KMS-11 (cell line): Measurements from ENCODE around the gene LARGE1.

Experiments
- H2AFZ ChIP-seq: fragments of 200-600 bp; sonication (generic); 2 replicates; pipeline ENCODE4 v1.6.1; 2016; ENCODE audit warnings: antibody characterized with exemption, mixed run types, low read depth
- H3K27ac ChIP-seq: fragments of 200-600 bp; sonication (generic); 2 replicates; pipeline ENCODE4 v1.6.1; 2016; ENCODE audit warnings: mild to moderate bottlenecking, mixed run types
- H3K27me3 ChIP-seq: fragments of 200-600 bp; sonication (generic); 2 replicates; pipeline ENCODE4 v1.6.1; 2017; ENCODE audit warnings: mild to moderate bottlenecking, low read depth, mixed run types, moderate library complexity; ENCODE audit not compliant: insufficient read depth
- H3K36me3 ChIP-seq: fragments of 200-600 bp; sonication (generic); 2 replicates; pipeline ENCODE4 v1.6.1; 2017; ENCODE audit warnings: mild to moderate bottlenecking, mixed run types; ENCODE audit not compliant: insufficient read depth
- H3K4me1 ChIP-seq: fragments of 200-600 bp; sonication (generic); 2 replicates; pipeline ENCODE4 v1.6.1; 2016; ENCODE audit warnings: mild to moderate bottlenecking, low read depth, mixed run types; ENCODE audit not compliant: poor library complexity, severe bottlenecking
- H3K4me2 ChIP-seq: fragments of 200-600 bp; sonication (generic); 2 replicates; pipeline ENCODE4 v1.7.0; 2016; ENCODE audit warnings: mild to moderate bottlenecking, mixed run types
- H3K4me3 ChIP-seq: fragments of 200-600 bp; sonication (generic); IDR thresholded peaks from 2 replicates; pipeline ENCODE4 v1.6.1; 2017; ENCODE audit warnings: low read depth, low read length, mixed read lengths; ENCODE audit not compliant: insufficient read depth
- H3K79me2 ChIP-seq: fragments of 200-600 bp; sonication (generic); 2 replicates; pipeline ENCODE4 v1.6.1; 2016; ENCODE audit warnings: low read depth, mixed run types; ENCODE audit not compliant: insufficient read depth
- H3K9ac ChIP-seq: fragments of 200-600 bp; sonication (generic); 2 replicates; pipeline ENCODE4 v1.6.1; 2016; ENCODE audit warnings: mild to moderate bottlenecking, mixed run types
- H4K20me1 ChIP-seq: fragments of 200-600 bp; sonication (generic); 2 replicates; pipeline ENCODE4 v1.6.1; 2016; ENCODE audit warnings: mild to moderate bottlenecking, mixed run types; ENCODE audit not compliant: insufficient read depth
- CTCF ChIP-seq: fragments of 200-600 bp; sonication (generic); conservative IDR thresholded peaks from 2 replicates; pipeline ENCODE4 v1.6.1; 2017; ENCODE audit warnings: low read depth, mild to moderate bottlenecking, antibody characterized with exemption, low read length, moderate library complexity, mixed read lengths

LARGE1 gene

GRCh38 chr22:33741025-33741424, 179.3 kb downstream of the LARGE1 start:
- no peaks in the 10 kb centered on the region for H3K79me2 ChIP-seq
- H3K4me2 ChIP-seq: no peak overlapping the region
- TF ChIP-seq CTCF: no peak
- no peaks in the 10 kb centered on the region for H3K36me3 ChIP-seq
- no peaks in the 10 kb centered on the region for H3K4me1 ChIP-seq
- no peak overlapping the region for H3K27ac ChIP-seq
- H3K27me3 ChIP-seq: no peaks in the 10 kb centered on the region
- no peak overlapping the region for H3K4me3 ChIP-seq
- H4K20me1 ChIP-seq: no peaks in the 10 kb centered on the region
- no peak overlapping the region for H3K9ac ChIP-seq
- no peak overlapping the region for H2AFZ ChIP-seq

- H3K4me1 ChIP-seq: no peaks in the 10 kb centered on the region
- no peaks in the 10 kb centered on the region for H3K27me3 ChIP-seq
- no peaks in the 10 kb centered on the region for H4K20me1 ChIP-seq
- no peaks in the 10 kb centered on the region for H3K79me2 ChIP-seq
- TF ChIP-seq CTCF: no peak
- no peak overlapping the region for H3K4me3 ChIP-seq
- no peak overlapping the region for H3K27ac ChIP-seq
- H3K4me2 ChIP-seq: no peak overlapping the region
- no peaks in the 10 kb centered on the region for H3K36me3 ChIP-seq
- H2AFZ ChIP-seq: no peak overlapping the region
- H3K9ac ChIP-seq: no peak overlapping the region
Observed at GRCh38 chr22:33739516-33739915, 180.8 kb downstream of the LARGE1 start.

GRCh38 chr22:33737662-33738061, 182.6 kb downstream of the LARGE1 start:
- no peaks in the 10 kb centered on the region for H3K4me1 ChIP-seq
- H3K9ac ChIP-seq: no peak overlapping the region
- H4K20me1 ChIP-seq: no peaks in the 10 kb centered on the region
- no peak overlapping the region for H3K4me2 ChIP-seq
- H3K27ac ChIP-seq: no peak overlapping the region
- H3K36me3 ChIP-seq: no peaks in the 10 kb centered on the region
- no peak overlapping the region for H3K4me3 ChIP-seq
- no peak overlapping the region for H2AFZ ChIP-seq
- no peaks in the 10 kb centered on the region for H3K79me2 ChIP-seq
- no peak for TF ChIP-seq CTCF
- no peaks in the 10 kb centered on the region for H3K27me3 ChIP-seq

GRCh38 chr22:33735978-33736377, 184.3 kb downstream of the LARGE1 start:
- Histone ChIP-seq H3K4me1 (no peaks in the 10 kb centered on the region), H3K9ac (no peak overlapping the region), H3K27ac (no peak overlapping the region), H2AFZ (no peak overlapping the region), H3K79me2 (no peaks in the 10 kb centered on the region), H3K4me2 (no peak overlapping the region), H4K20me1 (no peaks in the 10 kb centered on the region), H3K27me3 (no peaks in the 10 kb centered on the region), H3K36me3 (no peaks in the 10 kb centered on the region), H3K4me3 (no peak overlapping the region)
- TF ChIP-seq CTCF: no peak

- no peaks in the 10 kb centered on the region for H3K4me1 ChIP-seq
- no peaks in the 10 kb centered on the region for H3K79me2 ChIP-seq
- no peaks in the 10 kb centered on the region for H4K20me1 ChIP-seq
- no peak overlapping the region for H3K4me2 ChIP-seq
- H3K9ac ChIP-seq: no peak overlapping the region
- H3K4me3 ChIP-seq: no peak overlapping the region
- H3K36me3 ChIP-seq: no peaks in the 10 kb centered on the region
- no peak overlapping the region for H2AFZ ChIP-seq
- TF ChIP-seq CTCF: no peak
- H3K27ac ChIP-seq: no peak overlapping the region
- H3K27me3 ChIP-seq: no peaks in the 10 kb centered on the region
Observed at GRCh38 chr22:33728847-33729246, 191.4 kb downstream of the LARGE1 start.
